ENCODE measurements around the gene MAML2.

Gene MAML2

DNA sequence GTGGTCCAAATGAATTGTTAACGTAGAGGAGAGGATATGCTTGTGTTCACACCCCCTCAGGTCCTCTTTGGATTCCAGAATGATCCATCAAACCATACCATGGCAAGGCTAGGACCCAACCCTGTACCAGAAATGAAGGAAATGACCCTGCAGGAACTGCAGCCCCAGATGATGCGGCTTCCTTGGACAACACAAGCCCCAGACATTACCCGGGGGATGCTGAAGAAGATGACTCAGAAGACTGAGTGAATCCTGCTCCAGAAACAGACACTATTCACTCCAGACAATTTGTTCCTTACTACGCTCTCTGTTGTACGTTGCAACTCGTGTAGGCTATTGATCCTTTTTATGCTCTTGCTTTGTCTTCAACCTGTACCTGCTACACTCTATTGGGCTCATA is 403.9 kb downstream of the MAML2 start:
- in situ Hi-C loops (cut with MboI; ENCODE audit: low sequenced_read_pairs), result no loop called here

DNA sequence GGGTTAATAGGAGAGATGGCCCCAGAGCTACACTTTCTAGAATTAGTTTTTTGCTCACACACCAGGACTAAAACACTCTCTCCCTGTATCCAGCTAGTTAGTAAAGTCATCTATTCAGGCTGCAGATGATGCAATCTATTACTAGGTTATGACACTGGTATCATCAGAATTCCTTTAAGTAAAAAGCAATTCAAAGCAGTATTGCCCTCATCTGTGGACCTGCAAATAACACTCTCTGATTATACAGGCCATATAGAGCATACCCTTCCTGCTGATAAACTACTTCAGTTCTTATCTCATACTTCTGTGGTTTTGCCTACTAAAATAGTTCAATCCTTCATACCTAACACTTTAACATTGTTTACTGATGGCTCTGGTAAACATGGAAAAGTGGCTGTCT is 405.6 kb downstream of the MAML2 start:
- in situ Hi-C loops (cut with MboI; ENCODE audit: low sequenced_read_pairs), result no loop called here

DNA sequence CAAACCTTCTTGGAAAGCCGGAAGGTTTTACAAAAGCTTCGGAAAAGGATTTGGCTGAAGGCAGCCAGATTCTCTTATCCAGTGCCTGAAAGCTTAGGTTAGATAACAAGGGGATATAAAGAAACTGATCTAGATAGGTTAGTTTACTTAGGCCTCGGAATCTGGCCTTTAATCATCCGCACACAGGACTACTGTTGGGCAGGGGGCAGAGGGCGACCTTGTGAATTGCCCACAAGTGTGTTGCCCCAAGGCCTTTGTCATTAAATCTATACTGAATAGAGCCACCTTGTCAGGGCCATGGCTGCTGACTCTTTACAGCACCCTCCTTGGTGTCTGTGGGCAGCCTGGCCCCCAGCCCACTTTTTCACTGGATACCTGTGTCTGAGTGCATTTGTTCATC is 409.4 kb downstream of the MAML2 start:
- in situ Hi-C loops (cut with MboI; ENCODE audit: low sequenced_read_pairs), result no loop called here

DNA sequence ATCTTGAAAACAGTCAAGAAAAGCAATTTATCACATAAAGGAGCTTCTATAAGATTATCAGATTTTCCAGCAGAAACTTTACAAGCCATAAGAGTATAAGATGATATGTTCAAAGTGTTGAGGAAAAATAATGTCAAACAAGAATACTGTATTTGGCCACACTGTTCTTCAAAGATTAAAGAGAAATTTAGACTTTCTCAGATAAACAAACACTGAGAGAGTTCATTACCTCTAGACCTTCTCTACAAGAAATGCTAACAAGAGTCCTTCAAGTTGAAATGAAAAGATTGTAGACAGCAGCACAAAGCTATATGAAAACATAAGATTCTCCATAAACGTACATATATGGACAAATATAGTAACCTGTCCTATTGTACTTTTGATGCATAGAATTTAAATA is 411.1 kb downstream of the MAML2 start:
- in situ Hi-C loops (cut with MboI; ENCODE audit: low sequenced_read_pairs), result no loop called here

DNA sequence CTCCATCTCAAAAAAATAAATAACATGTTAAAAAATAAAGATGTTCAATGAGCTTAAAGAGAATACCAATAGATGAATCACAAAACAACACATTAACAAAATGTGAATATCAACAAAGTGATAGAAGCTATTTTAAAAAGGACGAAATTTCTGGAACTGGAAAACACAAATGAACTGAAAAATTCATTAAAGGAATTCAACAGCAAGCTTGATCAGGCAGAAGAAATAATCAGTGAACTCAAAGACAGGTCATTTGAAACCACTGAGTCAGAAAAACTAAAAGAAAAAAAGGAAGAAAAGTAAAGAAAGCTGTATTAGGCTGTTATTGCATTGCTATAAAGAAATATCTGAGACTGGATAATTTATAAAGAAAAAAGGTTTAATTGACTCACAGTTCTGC is 412.0 kb downstream of the MAML2 start:
- in situ Hi-C loops (cut with MboI; ENCODE audit: low sequenced_read_pairs), result no loop called here

DNA sequence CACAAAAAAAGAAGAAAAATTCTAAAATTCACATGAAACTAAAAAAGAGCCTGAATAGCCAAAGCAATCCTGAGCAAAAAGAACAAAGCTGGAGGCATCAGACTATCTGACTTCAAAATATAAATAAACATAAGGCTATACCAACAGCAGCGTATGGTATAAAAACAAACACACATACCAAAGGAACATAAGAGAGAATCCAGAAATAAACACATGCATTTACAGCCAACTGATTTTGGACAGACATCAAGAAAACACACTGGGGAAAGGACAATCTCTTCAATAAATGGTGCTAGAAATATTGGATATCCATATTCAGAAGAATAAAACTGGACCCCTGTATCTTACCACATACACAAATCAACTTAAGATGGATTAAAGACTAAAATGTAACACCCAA is 416.3 kb downstream of the MAML2 start:
- in situ Hi-C loops (cut with MboI; ENCODE audit: low sequenced_read_pairs), result no loop called here

All from HL-60/S4 (cell line).